Stimulated activated CD8-positive, alpha-beta memory T cell treated with anti-CD3 and anti-CD28 coated beads, Interleukin-7, amount 100 ng/mL, for 4 hours (primary cell): ENCODE data around the gene BIVM.

Experiments used
- DNase-seq, 2 donors: peaks; one replicate each; pipeline ENCODE4 v3.0.0-alpha.2; 2020; ENCODE audit warnings: low read depth in 2 of 2

The BIVM gene

DNA sequence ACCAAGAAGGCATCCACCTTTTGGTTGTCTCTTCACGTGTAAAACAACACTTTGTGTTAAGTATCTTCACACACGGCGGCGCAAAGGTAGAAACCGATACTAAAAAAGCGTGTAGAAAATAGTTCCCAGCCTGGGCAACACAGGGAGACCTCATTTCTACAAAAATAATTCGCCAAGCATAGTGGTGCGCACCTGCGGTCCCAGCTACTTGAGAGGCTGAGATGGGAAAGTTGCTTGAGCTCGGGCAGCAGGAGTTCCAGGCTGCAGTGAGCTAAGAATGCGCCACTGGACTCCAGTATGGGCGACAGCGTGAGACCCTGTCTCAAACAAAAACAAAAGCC, 46.3 kb downstream of the BIVM start:
- DNase-seq = no peak

DNA sequence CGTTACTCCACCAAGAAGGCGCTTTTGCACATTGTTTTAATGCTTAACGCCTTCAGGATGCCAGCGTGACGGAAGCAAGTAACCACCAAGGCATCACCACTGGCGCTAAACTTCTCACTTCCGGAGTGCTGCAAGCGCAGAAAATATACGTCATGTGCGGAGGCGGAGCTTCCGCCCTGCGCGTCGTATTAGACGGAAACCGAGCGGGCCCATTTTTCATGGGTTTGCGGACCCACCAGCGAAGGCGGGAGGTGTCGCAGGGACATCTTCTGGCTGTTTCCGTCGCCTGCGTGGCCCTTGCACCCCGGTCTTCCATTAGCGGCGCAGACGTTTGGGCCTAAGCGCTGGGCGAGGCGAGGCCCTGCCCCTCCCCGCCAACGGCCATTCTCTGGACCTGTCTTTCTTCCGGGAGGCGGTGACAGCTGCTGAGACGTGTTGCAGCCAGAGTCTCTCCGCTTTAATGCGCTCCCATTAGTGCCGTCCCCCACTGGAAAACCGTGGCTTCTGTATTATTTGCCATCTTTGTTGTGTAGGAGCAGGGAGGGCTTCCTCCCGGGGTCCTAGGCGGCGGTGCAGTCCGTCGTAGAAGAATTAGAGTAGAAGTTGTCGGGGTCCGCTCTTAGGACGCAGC, 46.8 kb downstream of the BIVM start, which contains the start of gene ERCC5:
Gene ERCC5, plus strand, starts transcription at position 403 of the 631 bp plus-strand sequence. CDS start 235 bp downstream, outside the sequence.
- DNase-seq = peak; percentile 91

DNA sequence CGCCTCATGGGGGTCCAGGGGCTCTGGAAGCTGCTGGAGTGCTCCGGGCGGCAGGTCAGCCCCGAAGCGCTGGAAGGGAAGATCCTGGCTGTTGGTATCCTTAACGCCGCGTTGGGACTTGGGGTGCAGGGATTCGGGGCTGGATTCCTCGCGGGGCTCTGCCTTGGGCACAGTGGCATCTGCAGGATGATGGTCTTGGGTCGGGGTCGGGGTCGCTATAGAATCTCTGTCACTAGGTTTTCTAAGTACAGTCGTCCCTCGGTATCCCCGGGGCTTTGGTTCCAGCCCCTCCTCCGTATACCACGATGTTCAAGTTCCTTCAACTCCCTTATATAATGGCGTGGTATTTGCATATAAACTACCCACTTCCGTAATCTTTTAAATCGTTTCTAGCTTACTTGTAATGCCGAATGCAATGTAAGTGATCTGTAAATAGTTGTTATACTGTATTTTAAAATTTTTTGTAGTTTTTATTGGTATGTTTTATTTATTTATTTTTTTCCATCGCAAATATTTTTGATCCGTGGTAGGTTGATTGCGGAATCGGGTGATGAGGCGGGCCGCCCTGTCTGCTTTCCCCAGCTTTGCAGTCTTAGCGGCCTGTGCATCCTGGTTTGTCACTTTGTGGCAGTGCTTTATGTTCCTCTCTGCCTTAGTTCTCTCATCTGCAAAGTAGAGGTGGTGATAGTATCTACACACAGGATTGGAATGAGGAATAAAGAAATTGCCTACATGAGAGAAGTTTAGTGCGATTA, 47.5 kb downstream of the BIVM start:
- DNase-seq = peak in 1 of 2 donors; percentile 25

GRCh38 chr13:102847272-102848234, 48.6 kb downstream of the BIVM start:
- DNase-seq = no peak

- DNase-seq = no peak
Observed at GRCh38 chr13:102848956-102849355, 50.0 kb downstream of the BIVM start.

GRCh38 chr13:102852556-102852955, 53.6 kb downstream of the BIVM start:
- no peak for DNase-seq

DNA sequence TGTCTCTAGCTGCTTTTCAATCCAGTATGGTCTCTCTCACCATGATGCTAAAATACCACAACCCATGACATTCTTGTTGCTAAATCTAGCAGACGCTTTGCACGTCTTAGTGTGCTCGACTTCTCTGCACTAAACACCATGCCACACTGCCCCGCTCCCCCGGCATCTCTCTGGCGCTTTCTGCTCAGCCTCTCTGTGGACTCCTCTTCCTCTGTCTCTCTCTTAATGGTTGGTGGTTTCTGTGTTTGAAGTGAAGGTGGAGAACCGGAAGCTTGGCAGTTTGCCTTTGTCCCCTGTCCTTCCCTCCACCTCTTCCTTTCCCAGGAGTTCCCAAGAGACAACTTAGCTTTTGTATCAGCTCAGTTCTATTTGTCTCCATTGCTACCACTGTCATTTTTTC, 55.8 kb downstream of the BIVM start:
- DNase-seq = no peak

DNA sequence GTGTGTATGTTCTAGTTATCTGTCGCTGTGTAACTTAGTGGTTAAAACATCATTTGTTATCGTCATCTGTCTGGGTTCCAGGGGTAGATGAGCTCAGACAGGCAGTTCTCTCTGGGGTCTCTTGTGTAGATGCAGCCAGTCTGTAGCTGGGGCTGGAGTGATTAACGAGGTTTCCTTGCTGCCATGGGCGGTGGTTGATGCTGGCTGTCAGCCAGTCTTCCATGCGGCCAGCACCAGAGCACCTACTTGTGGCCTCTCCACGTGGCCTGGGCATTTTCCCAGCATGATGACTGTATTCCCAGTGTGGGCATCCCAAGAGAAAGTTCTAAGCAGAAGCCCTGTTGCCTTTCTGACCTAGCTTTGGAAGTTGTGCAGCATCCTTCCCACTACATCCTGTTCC, 57.6 kb downstream of the BIVM start:
- no peak for DNase-seq

- DNase-seq = no peak
Observed at GRCh38 chr13:102862624-102863210, 63.8 kb downstream of the BIVM start.

DNA sequence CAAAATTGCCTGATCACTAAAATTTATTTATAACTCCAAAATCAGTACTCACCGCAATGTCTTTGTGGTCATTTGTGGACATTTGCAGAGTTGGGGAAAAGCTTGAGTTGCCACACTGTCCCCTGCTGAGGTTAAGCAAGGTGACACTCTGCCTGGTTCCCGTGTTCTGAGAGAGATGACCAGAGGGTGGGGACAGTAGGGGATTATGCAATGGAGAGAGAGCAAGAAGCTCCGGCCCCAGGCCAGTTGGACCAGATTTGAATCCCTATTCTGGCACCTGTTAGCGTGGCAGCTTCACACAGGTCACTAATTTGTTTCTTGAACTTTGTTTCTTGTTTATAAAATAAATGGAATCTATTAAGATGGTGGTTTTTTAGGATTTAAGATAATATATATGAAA, 64.7 kb downstream of the BIVM start:
- no peak for DNase-seq

- no peak for DNase-seq
Observed at GRCh38 chr13:102868366-102868936, 69.5 kb downstream of the BIVM start.

DNA sequence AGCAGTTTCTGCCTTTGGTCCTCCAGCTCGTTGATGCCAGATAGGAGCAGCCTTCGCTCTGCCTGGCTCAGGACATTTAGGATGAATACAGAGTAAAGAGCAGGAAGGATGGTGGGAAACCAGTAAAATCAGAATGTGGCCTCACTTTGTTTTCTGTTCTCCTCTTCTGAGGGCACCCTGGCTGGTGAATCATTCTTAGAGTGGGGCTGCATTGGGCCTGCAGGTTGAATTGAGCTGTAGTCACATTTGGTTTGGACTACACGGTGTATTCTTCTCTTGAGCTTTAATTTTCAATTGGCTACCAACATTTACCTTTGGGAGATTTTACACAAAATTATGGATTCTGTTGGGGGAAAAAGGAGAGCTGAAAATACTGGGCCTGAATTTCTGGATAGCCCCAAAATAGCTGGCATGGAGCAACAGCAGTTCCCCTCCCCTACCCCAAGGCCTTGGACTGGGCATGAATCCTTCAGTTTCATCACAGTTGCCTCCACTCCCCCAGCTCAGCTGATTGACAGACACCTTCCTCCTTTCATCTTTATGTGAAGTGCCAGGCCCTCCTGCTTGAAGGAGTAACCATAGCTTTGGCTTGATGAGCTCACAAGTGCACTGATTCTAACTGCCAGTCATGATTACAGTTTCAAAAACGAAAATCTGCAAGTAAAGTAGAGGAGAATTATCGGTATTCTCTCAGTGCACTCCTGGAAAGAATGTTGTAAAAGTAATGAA, 71.2 kb downstream of the BIVM start:
- DNase-seq = no peak

DNA sequence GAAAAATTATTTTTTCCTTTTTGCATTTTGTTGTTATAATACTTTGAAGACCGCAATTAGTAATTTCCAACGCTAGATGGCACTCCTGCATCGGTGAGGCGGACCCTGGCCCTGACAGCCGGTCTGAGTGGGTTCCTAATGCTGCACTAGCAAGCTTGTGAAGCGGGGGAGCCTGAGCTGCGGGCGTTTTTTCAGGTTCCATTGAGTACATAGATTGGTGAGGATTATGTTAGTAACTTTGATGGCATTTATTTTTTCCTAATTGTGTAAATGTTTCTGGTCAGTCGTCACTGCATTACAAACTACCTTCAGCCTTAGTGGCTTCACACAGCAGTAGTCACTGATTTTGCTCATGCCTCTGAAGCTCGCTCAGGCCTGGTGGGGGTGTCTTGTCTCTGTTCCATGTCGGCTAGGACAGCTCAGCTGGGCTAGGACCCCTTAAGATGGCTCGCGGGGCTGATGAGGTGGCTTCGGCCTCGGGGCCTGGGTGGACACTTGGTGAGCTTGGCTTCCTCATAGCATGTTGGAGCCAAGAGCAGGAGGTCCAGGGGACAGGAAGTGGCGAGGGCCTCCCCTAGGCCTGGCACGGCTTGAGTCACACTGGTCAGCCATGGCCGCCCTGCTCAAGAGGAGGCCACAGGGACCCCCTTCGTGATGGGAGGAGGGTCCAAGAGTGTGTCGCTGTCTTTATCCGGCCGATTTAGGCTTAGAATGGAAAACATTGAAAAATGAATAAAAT, 71.9 kb downstream of the BIVM start:
- DNase-seq = peak in 1 of 2 donors; percentile 17

- no peak for DNase-seq
Observed at GRCh38 chr13:102872131-102872530, 73.2 kb downstream of the BIVM start.

- no peak for DNase-seq
Observed at GRCh38 chr13:102872531-102872930, 73.6 kb downstream of the BIVM start.

DNA sequence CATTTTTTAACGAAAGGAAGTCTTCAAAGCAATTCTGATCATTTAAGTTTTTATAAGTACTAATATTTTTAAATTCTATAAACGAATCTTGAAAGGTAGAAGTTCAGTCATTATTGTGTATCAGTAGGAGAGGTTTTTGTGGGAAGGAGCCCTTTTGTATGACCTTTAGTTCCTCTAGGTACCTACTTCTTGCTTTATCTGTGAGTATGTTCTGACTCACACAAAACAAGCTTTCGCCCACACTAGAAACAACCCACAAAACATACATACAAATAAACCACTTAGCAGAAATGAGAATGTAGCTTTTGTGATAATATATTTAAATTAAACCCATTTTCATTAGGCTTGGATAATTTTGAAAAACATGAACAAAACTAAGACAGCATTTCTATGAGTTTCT, 74.7 kb downstream of the BIVM start:
- no peak for DNase-seq

GRCh38 chr13:102875256-102875655, 76.3 kb downstream of the BIVM start:
- no peak for DNase-seq

- DNase-seq = no peak
Observed at GRCh38 chr13:102877303-102877702, 78.4 kb downstream of the BIVM start.

- DNase-seq = no peak
Observed at GRCh38 chr13:102878481-102878880, 79.6 kb downstream of the BIVM start.

DNA sequence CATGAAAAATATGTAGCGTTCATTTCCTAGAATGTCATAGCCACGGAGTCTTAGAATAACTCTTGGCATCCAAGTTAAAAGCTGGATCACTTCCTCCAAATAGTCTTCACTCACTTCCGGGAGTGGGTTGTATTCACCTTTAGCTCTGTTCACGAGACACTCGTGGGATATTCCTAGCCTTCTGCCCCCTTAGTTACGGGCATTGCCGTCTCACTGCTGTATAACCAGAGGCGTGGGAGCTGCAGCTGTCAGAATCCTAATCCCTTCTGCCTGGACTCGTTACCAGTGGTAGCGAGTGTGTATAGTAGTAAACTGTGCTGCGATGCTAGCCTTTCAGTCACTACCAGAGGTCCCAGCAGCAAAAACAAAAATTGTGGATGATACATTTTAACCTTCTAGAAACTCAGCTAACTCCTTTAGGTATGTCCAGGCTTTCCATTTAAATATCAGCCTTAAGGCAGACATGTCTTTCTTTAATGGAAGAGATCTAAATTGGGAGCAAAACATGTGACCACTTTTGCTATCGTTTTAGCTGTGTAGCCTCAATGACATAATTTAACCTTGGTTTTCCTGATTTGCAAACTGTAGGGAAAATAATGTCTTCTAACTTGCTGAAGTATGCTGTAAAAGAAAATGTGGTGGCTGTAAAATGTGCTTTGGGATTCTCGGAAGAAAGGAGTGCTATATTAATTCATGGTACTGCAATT, 81.0 kb downstream of the BIVM start:
- DNase-seq = no peak
